Epithelial cell of esophagus (primary cell): ENCODE results near the gene SPINDOC.
"Not testable (repeated sequence)": the region's sequence is repeated elsewhere in the genome, so short reads cannot be mapped to it uniquely, and the experiment has no call there.

Experiments used
- DNase-seq: peaks from one replicate; pipeline ENCODE4 v3.0.0; 2010; ENCODE audit warnings: low read depth
- H3K4me3 ChIP-seq: 2 replicates; pipeline ENCODE4 v1.5.1; 2011; ENCODE audit warnings: mild to moderate bottlenecking, low read length, control low read depth
- CTCF ChIP-seq: IDR thresholded peaks from 2 replicates; pipeline ENCODE4 v1.5.1; 2011; ENCODE audit warnings: low read depth, mild to moderate bottlenecking, low read length, control low read depth, inconsistent platforms; ENCODE audit not compliant: insufficient read depth; ENCODE audit errors: missing control alignments

Gene SPINDOC

GRCh38 chr11:63854696-63855095 lies 41.4 kb downstream of the SPINDOC start:
- TF ChIP-seq CTCF = no peak
- no peak for DNase-seq
- no peak overlapping the region for H3K4me3 ChIP-seq

- TF ChIP-seq CTCF = no peak
- DNase-seq = no peak
Observed at GRCh38 chr11:63855975-63856374, 42.7 kb downstream of the SPINDOC start.

GRCh38 chr11:63858628-63859550 lies 45.6 kb downstream of the SPINDOC start:
- no peak for DNase-seq
- TF ChIP-seq CTCF = no peak
- H3K4me3 ChIP-seq = no peak overlapping the region

More at GRCh38 chr11:63855975-63856374, 42.7 kb downstream of the SPINDOC start:
- H3K4me3 ChIP-seq = no peak overlapping the region

- H3K4me3 ChIP-seq = no peak overlapping the region
- DNase-seq = no peak
- TF ChIP-seq CTCF = no peak
Observed at GRCh38 chr11:63862923-63863322, 49.7 kb downstream of the SPINDOC start.

- not testable (repeated sequence) for H3K4me3 ChIP-seq, DNase-seq
Observed at GRCh38 chr11:63863620-63864019, 50.4 kb downstream of the SPINDOC start.

GRCh38 chr11:63866211-63866610 lies 53.0 kb downstream of the SPINDOC start:
- peak; percentile 63 for DNase-seq
- no peak for TF ChIP-seq CTCF

GRCh38 chr11:63867511-63867910 lies 54.3 kb downstream of the SPINDOC start:
- no peak for TF ChIP-seq CTCF
- H3K4me3 ChIP-seq = no peak overlapping the region
- DNase-seq = no peak

More at GRCh38 chr11:63866211-63866610, 53.0 kb downstream of the SPINDOC start:
- H3K4me3 ChIP-seq = no peak overlapping the region
